DMS53 treated with DMSO at 0.1 percent for 48 hours (cell line): Measurements from ENCODE around the gene SMG6.
A peak's percentile ranks its signal among the peaks of the same experiment; 100 is the strongest.

ENCODE experiments used
- DNase-seq: peaks from one replicate; lab custom pipeline; 2025; ENCODE audit not compliant: unreplicated experiment; lab: John Stamatoyannopoulos, UW

The SMG6 gene

GRCh38 chr17:2053380-2054261 is 250.0 kb downstream of the SMG6 start:
- DNase-seq = peak; percentile 12

GRCh38 chr17:2051933-2052559 is 251.5 kb downstream of the SMG6 start:
- DNase-seq = no peak

GRCh38 chr17:2051061-2051932 is 252.3 kb downstream of the SMG6 start:
- peak; percentile 6 for DNase-seq

- peak; percentile 25 for DNase-seq
These were observed 253.1 kb downstream of the SMG6 start for GRCh38 chr17:2050300-2051060.

- DNase-seq = peak; percentile 13
These were observed 254.0 kb downstream of the SMG6 start for GRCh38 chr17:2049333-2050299.

GRCh38 chr17:2048805-2049204 is 254.8 kb downstream of the SMG6 start:
- DNase-seq = no peak

GRCh38 chr17:2047590-2047989 is 256.0 kb downstream of the SMG6 start:
- no peak for DNase-seq

- no peak for DNase-seq
These were observed 259.2 kb downstream of the SMG6 start for GRCh38 chr17:2044263-2044894.

- no peak for DNase-seq
These were observed 259.8 kb downstream of the SMG6 start for GRCh38 chr17:2043785-2044184.

- no peak for DNase-seq
These were observed 260.7 kb downstream of the SMG6 start for GRCh38 chr17:2042933-2043332.

GRCh38 chr17:2042390-2042847 is 261.2 kb downstream of the SMG6 start:
- no peak for DNase-seq

GRCh38 chr17:2041561-2042389 is 261.8 kb downstream of the SMG6 start, which contains the start of gene OVCA2:
OVCA2 (plus strand) TSS chr17:2042022; CDS start chr17:2042048, 26 bp downstream.
- peak; percentile 84 for DNase-seq

GRCh38 chr17:2040942-2041560 is 262.5 kb downstream of the SMG6 start:
- no peak for DNase-seq

- no peak for DNase-seq
These were observed 263.3 kb downstream of the SMG6 start for GRCh38 chr17:2040219-2040827.

- DNase-seq = no peak
These were observed 266.4 kb downstream of the SMG6 start for GRCh38 chr17:2037155-2037554.

- no peak for DNase-seq
These were observed 267.8 kb downstream of the SMG6 start for GRCh38 chr17:2035541-2036488.
